ENCODE measurements around the gene PTRH1.
"Not testable (repeated sequence)": the region's sequence is repeated elsewhere in the genome, so short reads cannot be mapped to it uniquely, and the experiment has no call there.

Gene PTRH1

GRCh38 chr9:127761491-127761956 is 46.1 kb upstream of the PTRH1 start:
- no peaks in the 10 kb centered on the region for H3K27me3 ChIP-seq (ENCODE audit: insufficient read depth, poor library complexity, severe bottlenecking)
- TF ChIP-seq GABPA (IDR thresholded peaks at IDR 0.05; ENCODE audit: low read depth) (no peak), SPI1 (IDR thresholded peaks at IDR 0.05; ENCODE audit: borderline replicate concordance, low read depth) (no peak)
- TF ChIP-seq, protein P1, sequence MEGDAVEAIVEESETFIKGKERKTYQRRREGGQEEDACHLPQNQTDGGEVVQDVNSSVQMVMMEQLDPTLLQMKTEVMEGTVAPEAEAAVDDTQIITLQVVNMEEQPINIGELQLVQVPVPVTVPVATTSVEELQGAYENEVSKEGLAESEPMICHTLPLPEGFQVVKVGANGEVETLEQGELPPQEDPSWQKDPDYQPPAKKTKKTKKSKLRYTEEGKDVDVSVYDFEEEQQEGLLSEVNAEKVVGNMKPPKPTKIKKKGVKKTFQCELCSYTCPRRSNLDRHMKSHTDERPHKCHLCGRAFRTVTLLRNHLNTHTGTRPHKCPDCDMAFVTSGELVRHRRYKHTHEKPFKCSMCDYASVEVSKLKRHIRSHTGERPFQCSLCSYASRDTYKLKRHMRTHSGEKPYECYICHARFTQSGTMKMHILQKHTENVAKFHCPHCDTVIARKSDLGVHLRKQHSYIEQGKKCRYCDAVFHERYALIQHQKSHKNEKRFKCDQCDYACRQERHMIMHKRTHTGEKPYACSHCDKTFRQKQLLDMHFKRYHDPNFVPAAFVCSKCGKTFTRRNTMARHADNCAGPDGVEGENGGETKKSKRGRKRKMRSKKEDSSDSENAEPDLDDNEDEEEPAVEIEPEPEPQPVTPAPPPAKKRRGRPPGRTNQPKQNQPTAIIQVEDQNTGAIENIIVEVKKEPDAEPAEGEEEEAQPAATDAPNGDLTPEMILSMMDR (IDR thresholded peaks at IDR 0.05; ENCODE audit: insufficient read depth, low read length), result no peak
- no peak overlapping the region for H3K27ac ChIP-seq (replicated peaks)
- no peak for DNase-seq (ENCODE audit: low read depth in 1 of 2, low spot score in 1 of 2)
- no peak overlapping the region for H3K4me3 ChIP-seq (replicated peaks; ENCODE audit: insufficient read depth, low read length)

GRCh38 chr9:127761061-127761460 is 45.6 kb upstream of the PTRH1 start:
- no peak for DNase-seq (ENCODE audit: low read depth in 1 of 2, low spot score in 1 of 2)
- TF ChIP-seq REST (IDR thresholded peaks at IDR 0.05; ENCODE audit: insufficient replicate concordance, low read depth), result no peak
- no peak for TF ChIP-seq GABPA (IDR thresholded peaks at IDR 0.05; ENCODE audit: low read depth)
- no peak for TF ChIP-seq POLR2AphosphoS5 (IDR thresholded peaks at IDR 0.05; ENCODE audit: low read depth)
- no peaks in the 10 kb centered on the region for H3K27me3 ChIP-seq (ENCODE audit: insufficient read depth, poor library complexity, severe bottlenecking)
- no peak overlapping the region for H3K27ac ChIP-seq (replicated peaks)
- H3K4me3 ChIP-seq (replicated peaks; ENCODE audit: insufficient read depth, low read length), result no peak overlapping the region

DNA sequence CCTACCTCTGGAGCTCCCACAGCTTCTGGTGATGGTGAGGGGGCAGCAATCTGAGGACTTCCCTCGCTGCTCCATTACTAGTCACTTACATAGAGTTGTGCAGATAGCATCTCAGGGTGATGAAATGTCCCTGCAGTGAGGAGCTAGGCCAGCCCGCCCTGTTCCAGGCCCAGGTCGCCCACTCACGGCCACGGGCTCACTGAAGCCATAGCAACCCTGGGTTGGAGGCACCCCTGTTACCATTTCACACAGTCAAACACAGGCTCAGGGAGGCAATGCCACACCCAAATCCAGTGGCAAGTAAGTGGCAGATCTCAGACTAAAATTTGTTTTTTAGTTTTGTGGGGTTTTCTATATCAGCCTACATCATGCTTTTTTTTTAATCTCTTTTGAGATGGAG is 43.4 kb upstream of the PTRH1 start:
- Histone ChIP-seq H3K27me3 (ENCODE audit: insufficient read depth, poor library complexity, severe bottlenecking) (no peaks in the 10 kb centered on the region), H3K27ac (replicated peaks) (no peak overlapping the region), H3K4me3 (replicated peaks; ENCODE audit: insufficient read depth, low read length) (no peak overlapping the region)
- TF ChIP-seq SPI1 (IDR thresholded peaks at IDR 0.05; ENCODE audit: borderline replicate concordance, low read depth) (no peak), POLR2AphosphoS5 (IDR thresholded peaks at IDR 0.05; ENCODE audit: low read depth) (no peak), REST (IDR thresholded peaks at IDR 0.05; ENCODE audit: insufficient replicate concordance, low read depth) (no peak), GABPA (IDR thresholded peaks at IDR 0.05; ENCODE audit: low read depth) (no peak)
- TF ChIP-seq, protein P1 (IDR thresholded peaks at IDR 0.05; ENCODE audit: insufficient read depth, low read length), result no peak
- no peak for DNase-seq (ENCODE audit: low read depth in 1 of 2, low spot score in 1 of 2)

- not testable (repeated sequence) for H3K27ac ChIP-seq (replicated peaks); H3K27me3 ChIP-seq (ENCODE audit: insufficient read depth, poor library complexity, severe bottlenecking); H3K4me3 ChIP-seq (replicated peaks; ENCODE audit: insufficient read depth, low read length); DNase-seq (ENCODE audit: low read depth in 1 of 2, low spot score in 1 of 2)
These were observed 41.3 kb upstream of the PTRH1 start for GRCh38 chr9:127756776-127757175.

DNA sequence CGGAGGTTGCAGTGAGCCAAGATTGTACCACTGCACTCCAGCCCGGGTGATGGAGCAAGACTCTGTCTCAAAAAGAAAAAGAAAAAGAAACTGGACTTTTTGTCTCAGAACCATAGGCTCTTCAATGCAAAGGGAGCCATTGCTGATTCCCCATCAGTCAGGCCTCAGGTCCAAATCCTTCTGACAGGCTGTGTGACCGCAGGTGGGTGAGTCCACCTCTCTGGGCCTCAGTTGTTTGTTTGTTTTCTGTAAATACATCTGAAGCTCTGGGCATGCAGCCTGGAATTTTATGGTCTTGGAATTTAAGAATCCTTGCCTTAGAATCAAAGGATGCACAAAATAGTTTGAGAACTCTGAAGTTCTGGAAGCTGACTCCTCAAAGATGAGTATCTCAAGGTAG is 40.8 kb upstream of the PTRH1 start:
- DNase-seq (ENCODE audit: low read depth in 1 of 2, low spot score in 1 of 2), result no peak
- TF ChIP-seq REST (IDR thresholded peaks at IDR 0.05; ENCODE audit: insufficient replicate concordance, low read depth), result no peak
- no peak for TF ChIP-seq GABPA (IDR thresholded peaks at IDR 0.05; ENCODE audit: low read depth)
- TF ChIP-seq, protein P1 (IDR thresholded peaks at IDR 0.05; ENCODE audit: insufficient read depth, low read length), result no peak
- no peak for TF ChIP-seq SPI1 (IDR thresholded peaks at IDR 0.05; ENCODE audit: borderline replicate concordance, low read depth)
- no peak for TF ChIP-seq POLR2AphosphoS5 (IDR thresholded peaks at IDR 0.05; ENCODE audit: low read depth)
- no peaks in the 10 kb centered on the region for H3K27me3 ChIP-seq (ENCODE audit: insufficient read depth, poor library complexity, severe bottlenecking)
- no peak overlapping the region for H3K27ac ChIP-seq (replicated peaks)
- no peak overlapping the region for H3K4me3 ChIP-seq (replicated peaks; ENCODE audit: insufficient read depth, low read length)
